SK-N-SH treated with all-trans-retinoic acid at 6 μM for 48 hours (cell line): Measurements from ENCODE around the gene TMTC2.

Experiments
- ATAC-seq: fragments of 200-7000 bp; cut with Tn5 transposase; 3 replicates; pipeline ENCODE4 v1.9.1; 2020; ENCODE audit warnings: mild to moderate bottlenecking, moderate library complexity
- ARNTL ChIP-seq: fragments of 450-650 bp; formaldehyde crosslinking; IDR thresholded peaks from 2 replicates; pipeline ENCODE4 v1.5.0; 2020; ENCODE audit warnings: low read depth, mild to moderate bottlenecking, moderate library complexity, borderline replicate concordance
- BACH2 ChIP-seq: fragments of 250-450 bp; sonication (Bioruptor Pico); IDR thresholded peaks from 2 replicates; pipeline ENCODE4 v1.9.0; 2021; ENCODE audit warnings: mild to moderate bottlenecking, borderline replicate concordance
- CSDC2 ChIP-seq: fragments of 250-450 bp; sonication (Bioruptor Pico); IDR thresholded peaks from 2 replicates; pipeline ENCODE4 v1.5.0; 2020; ENCODE audit warnings: mild to moderate bottlenecking, moderate library complexity
- CSRNP3 ChIP-seq: fragments of 250-450 bp; sonication (Bioruptor Pico); IDR thresholded peaks from 2 replicates; pipeline ENCODE4 v1.5.1; 2021; ENCODE audit warnings: mild to moderate bottlenecking, moderate library complexity
- ISL1 ChIP-seq: fragments of 250-450 bp; sonication (Bioruptor Pico); IDR thresholded peaks from 2 replicates; pipeline ENCODE4 v2.1.2; 2022; ENCODE audit warnings: mild to moderate bottlenecking, moderate library complexity
- OSR1 ChIP-seq: fragments of 250-450 bp; sonication (Bioruptor Pico); IDR thresholded peaks from 2 replicates; pipeline ENCODE4 v1.8.0; 2022; ENCODE audit warnings: moderate library complexity, mild to moderate bottlenecking, inconsistent platforms
- PATZ1 ChIP-seq: fragments of 250-450 bp; sonication (Bioruptor Pico); IDR thresholded peaks from 2 replicates; pipeline ENCODE4 v1.8.0; 2020; ENCODE audit warnings: mild to moderate bottlenecking, moderate library complexity, borderline replicate concordance
- PPARA ChIP-seq: fragments of 250-450 bp; sonication (Bioruptor Pico); IDR thresholded peaks from 2 replicates; pipeline ENCODE4 v1.5.0; 2020; ENCODE audit warnings: mild to moderate bottlenecking, borderline replicate concordance
- RARB ChIP-seq: fragments of 250-450 bp; sonication (Bioruptor Pico); IDR thresholded peaks from 2 replicates; pipeline ENCODE4 v1.8.0; 2021; ENCODE audit warnings: mild to moderate bottlenecking, moderate library complexity
- SNAI2 ChIP-seq: fragments of 250-450 bp; sonication (Bioruptor Pico); IDR thresholded peaks from 2 replicates; pipeline ENCODE4 v1.5.0; 2020; ENCODE audit warnings: mild to moderate bottlenecking, moderate library complexity
- TCF4 ChIP-seq: fragments of 250-450 bp; sonication (Bioruptor Pico); IDR thresholded peaks from 2 replicates; pipeline ENCODE4 v1.8.0; 2021; ENCODE audit warnings: mild to moderate bottlenecking, moderate library complexity, borderline replicate concordance
- TOX ChIP-seq: fragments of 250-450 bp; sonication (Bioruptor Pico); IDR thresholded peaks from 2 replicates; pipeline ENCODE4 v1.8.0; 2021; ENCODE audit warnings: mild to moderate bottlenecking, moderate library complexity, borderline replicate concordance
- TSHZ2 ChIP-seq: fragments of 250-450 bp; sonication (Bioruptor Pico); IDR thresholded peaks from 2 replicates; pipeline ENCODE4 v1.5.0; 2020; ENCODE audit warnings: mild to moderate bottlenecking, moderate library complexity
- ZC3H10 ChIP-seq: fragments of 250-450 bp; sonication (Bioruptor Pico); IDR thresholded peaks from 2 replicates; pipeline ENCODE4 v1.5.1; 2021; ENCODE audit warnings: mild to moderate bottlenecking, moderate library complexity
- ZFP3 ChIP-seq: fragments of 250-450 bp; sonication (Bioruptor Pico); IDR thresholded peaks from 2 replicates; pipeline ENCODE4 v1.5.0; 2020; ENCODE audit warnings: mild to moderate bottlenecking, moderate library complexity
- ZFP30 ChIP-seq: fragments of 450-650 bp; formaldehyde crosslinking; IDR thresholded peaks from 2 replicates; pipeline ENCODE4 v1.5.0; 2022; ENCODE audit warnings: mild to moderate bottlenecking, moderate library complexity
- ZNF565 ChIP-seq: fragments of 450-650 bp; formaldehyde crosslinking; conservative IDR thresholded peaks from 2 replicates; pipeline ENCODE4 v1.5.0; 2020; ENCODE audit warnings: low read depth, mild to moderate bottlenecking, moderate library complexity
- ZNF70 ChIP-seq: fragments of 450-650 bp; formaldehyde crosslinking; IDR thresholded peaks from 2 replicates; pipeline ENCODE4 v1.5.0; 2020; ENCODE audit warnings: mild to moderate bottlenecking, moderate library complexity
- ZNF8 ChIP-seq: fragments of 450-650 bp; formaldehyde crosslinking; IDR thresholded peaks from 2 replicates; pipeline ENCODE4 v1.5.0; 2020; ENCODE audit warnings: mild to moderate bottlenecking, moderate library complexity

TMTC2 gene

GRCh38 chr12:83042441-83043200 is 355.9 kb downstream of the TMTC2 start:
- peak; percentile 23; the same call in 1 of the 2 replicates for TF ChIP-seq ISL1
- TF ChIP-seq PATZ1, result no peak
- ATAC-seq, result no peak; the same call in 2 of the 3 replicates

- no peak for ATAC-seq
Measured at GRCh38 chr12:83044736-83045135, 358.0 kb downstream of the TMTC2 start.

GRCh38 chr12:83046019-83046418 is 359.3 kb downstream of the TMTC2 start:
- TF ChIP-seq BACH2 (CRISPR knock-in tag), result no peak
- TF ChIP-seq ZNF565 (CRISPR knock-in tag), result no peak
- no peak for TF ChIP-seq ZNF8 (CRISPR knock-in tag)
- TF ChIP-seq ZFP30 (CRISPR knock-in tag), result no peak
- TF ChIP-seq TCF4 (CRISPR knock-in tag), result no peak
- TF ChIP-seq ISL1, result no peak
- TF ChIP-seq CSDC2, result no peak
- no peak for TF ChIP-seq ZFP3 (CRISPR knock-in tag)
- TF ChIP-seq ZC3H10 (CRISPR knock-in tag), result no peak
- no peak for TF ChIP-seq ARNTL
- no peak for TF ChIP-seq CSRNP3 (CRISPR knock-in tag)
- TF ChIP-seq PATZ1, result no peak
- TF ChIP-seq SNAI2 (CRISPR knock-in tag), result no peak
- no peak for TF ChIP-seq TSHZ2 (CRISPR knock-in tag)
- no peak for TF ChIP-seq OSR1 (CRISPR knock-in tag)
- no peak for TF ChIP-seq RARB (CRISPR knock-in tag)
- TF ChIP-seq TOX (CRISPR knock-in tag), result no peak
- ATAC-seq, result peak; percentile 51; the same call in 2 of the 3 replicates

More at GRCh38 chr12:83044736-83045135, 358.0 kb downstream of the TMTC2 start:
- TF ChIP-seq ZFP30 (CRISPR knock-in tag), result no peak
- no peak for TF ChIP-seq PPARA (CRISPR knock-in tag)
- no peak for TF ChIP-seq ZNF70
- no peak for TF ChIP-seq ARNTL
- TF ChIP-seq TSHZ2 (CRISPR knock-in tag), result no peak
- no peak for TF ChIP-seq TOX (CRISPR knock-in tag)
